Measurements from ENCODE around the gene MEPE.

MEPE gene

DNA sequence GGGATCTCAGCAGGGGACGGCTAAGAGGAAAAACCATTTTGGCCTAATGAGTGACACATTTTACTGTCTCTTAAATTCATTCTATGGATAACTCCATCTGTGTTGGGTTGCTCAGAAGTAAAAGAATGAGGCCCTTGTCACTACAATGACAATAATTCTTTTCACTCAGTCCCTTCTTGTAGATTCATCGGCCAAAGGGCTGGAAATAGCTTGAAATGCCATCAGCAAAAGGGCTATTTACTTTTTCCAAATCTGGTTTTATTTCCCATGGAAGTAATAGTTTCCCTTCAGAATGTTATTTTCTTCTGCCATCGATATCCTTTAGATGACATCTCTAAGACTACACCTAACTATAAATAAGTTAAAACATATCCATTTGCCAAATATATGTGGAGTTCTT, 7.4 kb downstream of the MEPE start:
- DNase-seq (ENCODE audit: low read depth in 3 of 3): no peak

DNA sequence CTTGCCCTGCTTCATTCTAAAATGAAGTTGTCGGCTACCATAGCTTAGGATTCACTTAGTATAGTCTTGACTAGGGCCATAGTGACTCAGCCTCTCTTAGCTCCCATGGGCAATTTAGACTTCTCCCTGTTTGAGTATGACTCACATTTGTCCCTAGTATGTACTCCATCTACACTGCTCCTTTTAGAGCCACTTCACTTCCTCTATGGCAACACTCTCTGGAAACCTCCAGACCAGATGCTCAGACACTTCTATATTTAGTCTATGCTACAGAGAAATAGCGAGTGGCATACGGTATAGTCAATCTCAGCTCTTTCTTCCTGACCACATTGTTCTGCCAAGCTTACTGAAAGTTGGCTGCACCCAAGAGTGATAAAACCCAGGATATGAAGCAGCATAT, 11.2 kb downstream of the MEPE start:
- DNase-seq (ENCODE audit: low read depth in 3 of 3): no peak

DNA sequence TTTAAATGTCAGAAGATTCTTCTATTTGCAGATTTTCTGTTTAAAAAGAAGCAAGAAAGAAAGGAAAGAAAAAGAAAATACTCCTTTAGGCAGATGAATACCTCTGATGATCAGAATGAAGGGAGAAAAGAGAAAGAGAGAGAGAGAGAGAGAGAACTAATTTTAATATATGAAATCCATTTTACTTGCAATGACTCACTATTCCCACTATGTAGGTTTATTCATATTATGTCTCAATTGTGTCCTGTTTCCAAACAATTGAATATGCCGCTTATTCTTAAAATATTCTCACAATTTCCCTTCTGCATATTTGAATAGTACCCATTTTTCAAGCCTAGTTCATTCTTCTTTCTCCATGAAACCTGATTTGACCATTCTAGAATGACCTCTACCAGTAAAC, 11.7 kb downstream of the MEPE start:
- DNase-seq (ENCODE audit: low read depth in 3 of 3): no peak

DNA sequence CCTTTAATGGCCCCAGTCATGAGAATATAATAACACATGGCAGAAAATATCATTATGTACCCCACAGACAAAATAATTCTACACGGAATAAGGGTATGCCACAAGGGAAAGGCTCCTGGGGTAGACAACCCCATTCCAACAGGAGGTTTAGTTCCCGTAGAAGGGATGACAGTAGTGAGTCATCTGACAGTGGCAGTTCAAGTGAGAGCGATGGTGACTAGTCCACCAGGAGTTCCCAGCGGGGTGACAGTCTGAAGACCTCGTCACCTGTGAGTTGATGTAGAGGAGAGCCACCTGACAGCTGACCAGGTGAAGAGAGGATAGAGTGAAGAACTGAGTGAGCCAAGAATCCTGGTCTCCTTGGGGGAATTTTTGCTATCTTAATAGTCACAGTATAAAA, 13.5 kb downstream of the MEPE start:
- no peak for DNase-seq (ENCODE audit: low read depth in 3 of 3)

DNA sequence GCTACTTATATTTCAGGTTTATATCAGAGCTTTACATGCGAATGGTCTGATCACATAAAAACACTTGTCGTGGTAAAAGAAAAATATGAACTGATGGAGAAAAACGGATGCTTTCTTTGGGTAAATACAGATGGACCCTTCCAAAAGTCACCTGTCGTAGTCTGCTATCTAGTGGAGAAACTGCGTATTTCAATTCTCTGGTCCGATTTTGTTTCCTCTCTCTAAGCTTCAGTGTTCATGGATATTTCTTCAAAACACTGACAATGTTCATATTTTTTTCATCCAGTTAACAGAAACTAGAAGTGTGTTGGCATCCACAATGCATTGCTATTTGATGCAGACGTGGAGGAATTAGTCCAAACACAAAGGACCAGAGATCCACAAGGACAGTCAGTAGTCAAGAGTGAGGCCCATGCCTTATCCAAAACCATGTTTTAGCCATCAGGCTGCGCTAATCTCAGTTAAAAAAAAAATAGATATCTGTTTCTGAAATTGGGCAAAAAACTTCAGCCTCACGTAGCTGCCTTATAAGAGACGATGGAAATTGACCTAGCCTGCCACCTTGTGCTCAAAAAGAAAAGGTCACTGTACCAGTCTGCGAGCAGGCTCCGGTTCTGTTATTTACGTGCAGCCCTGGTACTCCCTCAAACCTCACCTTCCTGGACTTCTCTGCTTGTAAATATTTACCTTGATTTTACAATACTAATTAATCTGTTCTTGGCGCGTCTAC, 16.0 kb downstream of the MEPE start:
- no peak for DNase-seq (ENCODE audit: low read depth in 3 of 3)

DNA sequence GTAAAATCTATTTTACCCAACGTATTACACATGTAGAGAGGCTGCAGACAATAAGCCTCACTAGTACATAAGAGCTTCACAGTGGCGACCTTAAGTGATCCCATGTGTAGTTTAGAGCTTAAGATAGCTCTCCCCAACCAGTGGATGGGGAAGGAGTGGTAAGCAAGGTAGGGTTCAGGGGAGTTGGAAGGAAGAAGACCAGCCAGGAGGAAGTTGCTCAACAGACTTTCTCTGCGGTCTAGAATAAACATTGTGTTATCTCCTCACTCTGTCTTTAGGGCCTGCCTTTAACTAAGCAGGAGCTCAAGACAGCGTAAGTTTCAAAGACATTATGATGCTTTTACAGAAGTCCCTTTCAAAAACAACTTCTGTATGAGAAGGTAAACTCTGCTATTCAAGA, 16.8 kb downstream of the MEPE start:
- no peak for DNase-seq (ENCODE audit: low read depth in 3 of 3)

DNA sequence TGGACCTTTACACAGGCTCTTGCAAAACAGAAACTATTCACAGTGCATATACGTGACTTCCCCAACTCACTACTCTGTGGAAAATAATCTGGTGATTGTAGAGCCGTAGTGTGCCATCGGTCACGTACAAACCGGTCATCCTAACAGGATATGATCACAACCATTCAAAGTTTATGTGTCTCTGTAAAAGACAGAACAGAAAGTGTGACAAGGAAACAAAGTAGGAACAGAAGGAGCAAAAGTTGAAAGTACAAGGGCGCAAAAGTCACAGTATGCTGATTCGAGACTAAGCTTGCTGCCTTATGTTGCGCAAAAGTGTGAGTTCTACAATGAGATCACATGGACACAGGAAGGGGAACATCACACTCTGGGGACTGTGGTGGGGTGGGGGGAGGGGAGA, 18.6 kb downstream of the MEPE start:
- no peak for DNase-seq (ENCODE audit: low read depth in 3 of 3)

DNA sequence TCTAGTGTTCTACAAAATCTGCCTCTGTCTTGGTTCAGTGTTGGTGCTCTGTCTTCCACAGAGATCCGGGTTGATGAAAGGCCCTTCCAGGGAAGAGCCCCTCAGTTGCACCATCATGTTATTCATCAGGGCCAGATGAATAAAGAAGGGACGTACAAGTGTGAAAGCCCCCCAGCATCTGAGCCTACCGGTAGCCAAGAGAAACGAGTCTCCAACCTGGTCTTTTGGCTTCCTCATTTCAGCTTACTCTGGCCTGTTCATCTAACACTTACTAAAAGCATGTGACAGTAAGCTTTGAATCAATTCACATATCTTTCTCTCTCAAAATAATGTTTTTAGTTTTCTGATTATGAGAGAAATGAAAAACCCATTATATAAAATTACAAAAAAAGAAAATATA, 19.2 kb downstream of the MEPE start:
- no peak for DNase-seq (ENCODE audit: low read depth in 3 of 3)

DNA sequence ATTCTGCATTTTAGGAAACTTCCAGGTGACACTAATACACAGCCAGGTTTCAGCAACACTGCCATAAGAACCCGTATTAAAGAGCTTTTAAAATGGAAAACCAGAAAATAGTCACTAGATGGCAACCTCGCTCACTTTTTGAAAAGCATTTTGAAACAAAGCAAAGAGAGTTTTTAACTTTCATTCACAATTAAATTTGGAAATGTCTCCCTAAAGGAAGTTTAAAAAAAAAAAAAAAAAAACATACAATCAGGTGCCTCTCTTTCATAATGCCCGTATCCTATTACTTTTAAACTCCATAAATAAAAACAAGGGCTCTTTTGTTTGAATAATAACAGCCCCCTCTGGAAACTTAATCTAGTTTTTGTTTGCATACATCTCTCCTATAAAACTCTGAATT, 20.3 kb downstream of the MEPE start:
- no peak for DNase-seq (ENCODE audit: low read depth in 3 of 3)

DNA sequence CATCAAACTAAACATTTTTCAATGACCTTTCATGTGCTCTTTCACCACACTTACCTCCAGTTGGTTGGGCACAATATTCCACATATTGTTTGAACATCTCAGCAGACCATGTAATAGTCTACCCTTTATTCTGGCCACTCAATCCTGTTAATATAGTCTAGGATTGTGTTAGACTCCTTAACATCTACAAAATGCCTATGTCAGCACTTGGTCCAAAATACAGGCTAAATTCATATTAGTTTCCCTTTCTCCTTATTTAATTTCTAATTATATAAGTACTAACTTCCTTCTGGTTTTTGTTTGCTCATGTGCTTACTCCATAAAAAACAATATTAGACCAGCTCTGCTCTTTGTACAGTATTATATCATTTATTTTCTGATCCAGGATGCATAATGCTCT, 21.1 kb downstream of the MEPE start:
- no peak for DNase-seq (ENCODE audit: low read depth in 3 of 3)

DNA sequence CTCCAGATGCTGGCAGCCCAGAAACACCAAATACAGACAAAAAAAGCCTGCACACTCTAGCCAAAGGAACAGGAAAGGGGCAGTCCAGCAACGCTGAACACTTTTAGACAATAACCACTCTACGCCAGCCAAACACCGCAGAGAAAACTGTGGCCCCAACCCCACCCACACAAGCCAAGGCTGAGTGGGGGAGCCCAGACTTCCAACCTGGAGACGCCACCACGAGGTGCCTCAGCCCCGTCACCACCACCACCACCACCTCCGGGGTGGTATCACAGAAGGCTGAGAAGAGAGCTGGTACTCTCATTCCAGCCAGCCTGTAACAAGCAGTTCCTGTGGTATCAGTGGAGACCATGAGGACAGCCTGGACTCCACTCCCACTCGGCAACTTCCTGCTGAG, 22.8 kb downstream of the MEPE start:
- DNase-seq (ENCODE audit: low read depth in 3 of 3): no peak

DNA sequence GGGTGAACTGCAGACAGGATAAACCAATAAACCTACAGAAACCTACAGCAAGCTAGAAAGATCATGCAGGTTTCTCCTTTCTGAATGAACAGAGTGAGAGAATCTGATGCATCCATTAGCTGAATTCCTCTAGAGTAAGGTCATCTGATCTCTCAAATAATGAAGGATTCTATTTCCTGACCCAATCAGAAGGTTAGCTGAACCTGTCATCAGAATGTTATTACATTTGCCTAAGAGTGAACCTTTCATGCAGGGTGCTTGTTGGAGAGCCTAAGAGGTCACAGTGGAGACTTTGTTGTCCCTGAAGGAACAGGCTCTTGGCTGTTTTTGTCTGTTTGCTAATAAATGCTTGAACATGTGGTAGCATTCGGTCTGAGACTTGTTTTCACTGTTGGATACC, 24.0 kb downstream of the MEPE start:
- no peak for DNase-seq (ENCODE audit: low read depth in 3 of 3)

DNA sequence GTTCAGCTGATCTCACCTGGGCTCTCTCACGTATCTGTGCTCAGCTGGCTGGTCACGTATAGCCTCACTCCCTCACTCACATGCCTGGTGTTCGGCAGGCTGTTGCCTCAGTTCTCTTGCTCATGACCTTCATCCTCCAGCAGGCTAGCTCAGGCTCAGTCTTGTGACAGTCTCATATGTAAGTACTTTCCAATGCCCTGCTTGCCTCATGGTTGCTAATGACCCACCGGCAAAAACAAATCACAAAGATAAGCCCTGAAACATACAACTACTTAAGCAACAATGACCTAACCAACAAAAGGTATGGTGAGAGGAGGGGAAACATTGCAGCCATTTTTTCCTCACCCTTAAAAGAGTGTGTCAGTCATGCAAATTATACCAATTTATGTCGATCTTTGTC, 25.0 kb downstream of the MEPE start:
- no peak for DNase-seq (ENCODE audit: low read depth in 3 of 3)

DNA sequence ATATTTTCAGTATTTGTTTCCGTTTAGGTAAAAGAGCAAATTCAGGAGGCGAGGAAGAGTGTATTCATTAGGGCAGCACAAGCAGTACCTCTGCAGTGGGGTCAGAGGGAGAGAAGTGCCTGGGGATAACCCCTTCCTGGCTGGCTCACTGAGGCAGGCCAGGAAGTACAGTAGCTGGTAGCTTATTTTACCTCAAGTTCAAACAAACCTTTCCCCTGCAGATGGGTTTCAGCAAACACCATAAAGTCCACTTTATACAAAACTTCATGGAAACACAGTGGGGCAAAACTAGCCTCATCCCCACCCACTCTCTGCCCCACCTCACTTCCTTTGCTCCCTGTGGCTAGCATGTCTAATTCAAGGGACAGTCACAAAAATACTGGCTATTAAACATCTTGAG, 29.5 kb downstream of the MEPE start:
- DNase-seq (ENCODE audit: low read depth in 3 of 3): no peak

DNA sequence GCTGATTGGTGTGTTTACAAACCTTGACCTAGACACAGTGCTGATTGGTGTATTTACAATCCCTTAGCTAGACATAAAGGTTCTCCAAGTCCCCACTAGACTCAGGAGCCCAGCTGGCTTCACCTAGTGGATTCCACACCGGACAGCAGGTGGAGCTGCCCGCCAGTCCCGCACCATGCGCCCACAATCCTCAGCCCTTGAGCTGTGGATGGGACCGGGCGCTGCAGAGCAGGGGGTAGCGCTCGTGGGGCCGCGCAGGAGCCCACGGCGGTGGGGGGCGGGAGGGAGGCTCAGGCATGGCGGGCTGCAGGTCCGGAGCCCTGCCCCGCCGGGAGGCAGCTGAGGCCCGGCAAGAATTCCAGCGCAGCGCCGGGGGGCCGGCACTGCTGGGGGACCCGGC, 30.7 kb downstream of the MEPE start:
- DNase-seq (ENCODE audit: low read depth in 3 of 3): no peak

DNA sequence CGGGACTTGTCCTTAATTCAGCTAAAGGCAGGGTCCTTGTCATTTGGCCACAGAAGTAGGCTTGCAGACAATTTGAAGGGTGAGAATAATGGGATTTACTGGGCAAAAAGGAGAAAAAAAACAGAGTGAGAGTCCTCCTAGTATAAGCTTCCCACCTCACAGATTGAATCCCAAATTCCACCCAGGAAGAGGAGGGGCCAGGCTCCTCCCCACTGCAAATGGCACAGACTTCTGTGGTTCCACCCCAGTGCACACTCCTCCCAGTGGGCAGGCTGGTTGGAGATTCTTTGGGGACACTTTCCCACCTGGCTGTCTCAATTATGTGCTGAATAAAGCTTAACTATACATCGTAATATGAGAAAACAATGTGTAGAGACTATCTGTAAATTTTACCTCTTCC, 31.6 kb downstream of the MEPE start:
- no peak for DNase-seq (ENCODE audit: low read depth in 3 of 3)

DNA sequence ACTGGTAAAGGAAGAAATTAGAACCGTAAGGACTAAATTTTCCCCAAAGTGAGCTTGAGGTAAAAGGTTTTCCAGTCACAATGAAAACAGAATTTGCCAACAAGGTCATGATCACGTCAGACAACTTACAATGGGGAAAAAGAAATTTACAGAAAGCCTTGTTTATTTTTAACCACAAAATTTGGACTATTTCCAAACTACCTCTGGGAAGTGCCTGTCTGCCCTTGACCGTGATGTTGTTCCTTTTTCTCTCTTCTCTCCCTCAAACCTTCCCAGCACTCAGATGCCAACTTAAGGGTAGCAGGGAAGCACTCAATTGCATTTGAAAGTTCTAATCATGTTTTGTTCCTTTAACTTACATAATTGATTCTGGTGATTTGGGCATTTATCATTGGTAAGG, 32.5 kb downstream of the MEPE start:
- DNase-seq (ENCODE audit: low read depth in 3 of 3): no peak

DNA sequence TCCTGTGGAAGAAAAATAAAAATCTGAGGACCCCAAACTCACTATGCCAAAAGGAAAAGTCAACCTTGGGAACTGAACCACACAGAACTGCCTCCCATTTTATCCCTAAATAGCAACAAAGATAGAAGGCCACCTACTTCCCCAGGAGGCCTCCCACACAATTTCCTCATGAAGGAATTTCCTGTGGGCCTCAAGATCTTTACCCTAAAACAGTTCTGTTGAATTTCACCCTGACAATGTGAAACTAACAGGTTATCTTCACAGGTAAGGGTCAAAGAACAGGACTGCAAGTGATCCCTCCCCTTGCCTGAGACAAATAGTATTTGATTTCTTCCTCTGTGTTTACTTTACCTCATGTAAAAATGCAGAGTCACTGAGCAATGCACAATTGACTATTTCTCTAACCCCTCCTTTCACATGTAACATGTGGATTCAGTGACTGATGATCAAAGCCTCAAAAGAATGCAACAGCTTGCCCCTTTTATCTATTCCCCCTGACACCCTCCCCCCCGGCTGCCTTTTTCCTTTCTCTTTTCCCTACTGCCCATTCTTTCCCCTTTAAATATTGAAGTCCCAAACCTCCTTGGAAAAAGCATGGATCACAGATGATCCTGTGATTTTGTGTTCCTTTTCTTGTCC, 33.3 kb downstream of the MEPE start:
- DNase-seq (ENCODE audit: low read depth in 3 of 3): no peak

DNA sequence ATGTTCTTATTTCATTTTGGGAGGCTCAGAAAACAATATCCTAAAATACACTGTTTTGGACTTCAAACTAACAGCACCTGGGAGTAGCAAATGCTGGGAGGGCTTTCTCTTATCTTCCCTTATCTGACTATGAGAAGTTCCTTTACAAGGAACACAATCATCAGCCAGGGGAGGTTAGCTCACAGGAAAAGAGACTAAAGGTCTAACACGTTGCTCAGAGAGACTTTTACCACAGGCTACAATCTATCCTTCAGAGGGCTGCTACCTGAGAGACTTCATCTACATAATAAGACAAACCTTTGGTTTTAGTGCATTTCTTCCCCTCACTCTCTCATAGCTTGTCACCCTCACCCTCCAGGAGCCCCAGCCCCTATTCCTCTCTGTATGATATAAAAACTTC, 35.8 kb downstream of the MEPE start:
- no peak for DNase-seq (ENCODE audit: low read depth in 3 of 3)

DNA sequence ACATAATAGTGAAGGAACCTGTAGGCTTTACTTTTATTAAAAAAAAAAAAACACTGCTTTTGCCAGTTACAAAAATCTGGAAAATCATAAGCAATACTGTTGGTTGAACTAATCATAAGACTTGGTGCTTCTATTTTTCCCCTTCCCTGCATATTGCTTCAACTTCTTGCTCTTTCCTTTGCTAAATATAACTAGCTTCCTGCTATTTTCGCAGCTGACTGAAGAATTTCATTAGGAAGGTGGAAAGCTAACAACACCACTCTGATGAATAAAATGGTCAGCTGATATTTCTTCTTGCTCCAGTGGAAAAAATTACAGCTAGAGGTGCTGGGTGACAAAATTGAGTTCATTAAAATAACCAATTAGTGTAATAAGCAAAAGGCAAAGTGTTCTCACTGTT, 39.3 kb downstream of the MEPE start:
- no peak for DNase-seq (ENCODE audit: low read depth in 3 of 3)

DNA sequence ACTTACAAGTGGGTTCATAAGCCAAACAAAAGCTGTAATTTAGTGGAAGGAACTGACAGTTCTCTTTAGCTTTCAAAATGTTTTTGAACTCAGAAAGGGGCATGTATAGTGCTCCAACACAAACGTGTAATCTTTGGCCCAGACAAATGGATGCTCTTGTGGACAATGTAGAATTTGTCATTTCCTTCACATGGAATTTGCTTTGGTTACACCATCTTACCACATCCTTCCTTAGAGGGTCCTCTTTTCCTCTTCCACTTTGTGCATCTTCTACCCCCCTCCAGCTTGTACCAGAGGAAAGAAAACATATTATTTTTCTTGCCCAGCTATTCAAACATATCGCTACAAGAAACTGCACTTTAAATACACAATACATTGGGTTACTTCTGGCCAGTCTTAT, 42.4 kb downstream of the MEPE start:
- DNase-seq (ENCODE audit: low read depth in 3 of 3): no peak

DNA sequence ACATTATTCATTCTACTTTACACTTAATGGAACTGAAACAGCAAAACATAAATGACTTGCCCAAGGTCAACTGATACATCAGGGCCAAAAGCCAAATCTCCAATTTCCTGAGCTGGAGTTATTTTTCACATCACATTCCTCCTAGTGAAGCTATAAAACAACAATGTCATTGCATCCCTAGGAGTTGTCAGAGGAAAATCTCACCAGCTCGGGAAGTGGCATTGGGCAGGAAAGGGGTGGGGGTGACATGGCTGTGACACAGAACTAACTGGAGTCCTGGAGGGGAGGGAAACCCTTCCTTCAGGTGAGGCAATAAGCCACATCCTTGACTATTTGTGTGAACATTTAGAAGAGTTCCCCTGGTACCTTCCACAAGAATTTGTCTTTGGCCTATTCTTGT, 47.3 kb downstream of the MEPE start:
- no peak for DNase-seq (ENCODE audit: low read depth in 3 of 3)

DNA sequence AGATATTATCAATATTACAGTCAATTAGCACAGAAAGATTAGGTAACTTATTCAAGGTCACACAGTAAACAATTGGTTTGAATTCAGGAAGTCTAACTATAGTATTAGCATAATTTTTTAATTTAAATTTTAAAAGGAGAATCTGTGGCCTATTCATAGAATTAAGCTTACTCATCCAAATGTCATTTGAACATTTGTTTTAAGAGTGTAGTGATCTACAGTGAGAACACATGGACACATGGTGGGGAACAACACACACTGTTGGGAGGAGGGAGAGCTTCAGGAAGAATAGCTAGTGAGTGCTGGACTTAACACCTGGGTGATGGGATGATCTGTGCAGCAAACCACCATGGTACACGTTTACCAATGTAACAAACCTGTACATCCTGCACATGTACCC, 48.3 kb downstream of the MEPE start:
- DNase-seq (ENCODE audit: low read depth in 3 of 3): no peak

DNA sequence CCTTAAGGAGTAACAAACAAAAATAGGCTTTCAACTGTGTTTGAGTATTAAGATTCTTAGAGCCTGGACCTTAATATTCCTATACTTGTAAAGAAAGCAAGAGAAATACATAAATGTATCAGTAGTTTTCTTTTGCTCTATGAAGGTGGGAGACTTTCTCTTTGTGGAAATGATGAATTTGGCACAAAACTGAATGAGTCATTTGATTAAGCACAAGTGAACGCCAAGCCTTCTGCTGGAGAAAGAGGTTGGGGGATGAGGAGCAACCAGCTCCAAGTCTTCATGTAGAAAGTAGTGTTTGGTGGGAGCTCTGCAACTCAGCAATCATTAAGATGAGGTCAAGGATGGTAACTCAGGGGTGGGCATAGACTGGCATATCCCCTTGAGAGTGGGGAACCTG, 49.6 kb downstream of the MEPE start:
- DNase-seq (ENCODE audit: low read depth in 3 of 3): no peak

All from stimulated activated CD4-positive, alpha-beta T cell treated with anti-CD3 and anti-CD28 coated beads, TNF-alpha, amount 100 ng/mL, for 4 hours (primary cell).